Nephron progenitor cell (in vitro differentiated cells): Measurements from ENCODE around the gene JARID2.

ENCODE experiments used
- DNase-seq: peaks from one replicate; pipeline ENCODE4 v3.0.0; 2021
- H3K27ac Mint-ChIP-seq: 2 replicates; pipeline ENCODE4 v1.8.0; 2021; ENCODE audit warnings: mild to moderate bottlenecking, moderate library complexity, mixed read lengths
- H3K27me3 Mint-ChIP-seq: 2 replicates; pipeline ENCODE4 v1.8.0; 2021; ENCODE audit warnings: mild to moderate bottlenecking, low read depth, mixed read lengths; ENCODE audit not compliant: poor library complexity
- H3K36me3 Mint-ChIP-seq: 2 replicates; pipeline ENCODE4 v1.8.0; 2021; ENCODE audit warnings: low read depth, mixed read lengths
- H3K4me1 Mint-ChIP-seq: 2 replicates; pipeline ENCODE4 v1.8.0; 2021; ENCODE audit warnings: mixed read lengths
- H3K4me3 Mint-ChIP-seq: 2 replicates; pipeline ENCODE4 v1.8.0; 2021; ENCODE audit warnings: mild to moderate bottlenecking, moderate library complexity, mixed read lengths
- H3K9me3 Mint-ChIP-seq: 2 replicates; pipeline ENCODE4 v1.8.0; 2021; ENCODE audit warnings: mild to moderate bottlenecking, moderate library complexity, mixed read lengths
- CTCF ChIP-seq: fragments of 200-600 bp; sonication (generic); IDR thresholded peaks from 2 replicates; pipeline ENCODE4 v1.5.0; 2021; ENCODE audit warnings: antibody characterized with exemption

The JARID2 gene

GRCh38 chr6:15331143-15331542 lies 85.3 kb downstream of the JARID2 start:
- Mint-ChIP-seq H3K36me3 (no peaks in the 10 kb centered on the region), H3K9me3 (no peaks in the 10 kb centered on the region), H3K27ac (no peak overlapping the region), H3K4me1 (peaks cover 70% of the 10 kb centered on the region), H3K4me3 (no peak overlapping the region), H3K27me3 (no peaks in the 10 kb centered on the region)
- DNase-seq, result no peak
- TF ChIP-seq CTCF, result no peak

- no peak for TF ChIP-seq CTCF
- DNase-seq, result no peak
- no peaks in the 10 kb centered on the region for H3K27me3 Mint-ChIP-seq
- H3K9me3 Mint-ChIP-seq, result no peaks in the 10 kb centered on the region
- H3K27ac Mint-ChIP-seq, result no peak overlapping the region
- H3K4me3 Mint-ChIP-seq, result no peak overlapping the region
- peaks cover 67% of the 10 kb centered on the region for H3K4me1 Mint-ChIP-seq
- no peaks in the 10 kb centered on the region for H3K36me3 Mint-ChIP-seq
These were observed 85.9 kb downstream of the JARID2 start for GRCh38 chr6:15331629-15332251.

GRCh38 chr6:15332446-15332845 lies 86.6 kb downstream of the JARID2 start:
- no peak for TF ChIP-seq CTCF
- H3K27me3 Mint-ChIP-seq, result no peaks in the 10 kb centered on the region
- no peak overlapping the region for H3K27ac Mint-ChIP-seq
- no peaks in the 10 kb centered on the region for H3K9me3 Mint-ChIP-seq
- no peak overlapping the region for H3K4me3 Mint-ChIP-seq
- H3K4me1 Mint-ChIP-seq, result peaks cover 67% of the 10 kb centered on the region
- no peaks in the 10 kb centered on the region for H3K36me3 Mint-ChIP-seq
- DNase-seq, result no peak

GRCh38 chr6:15335385-15335784 lies 89.5 kb downstream of the JARID2 start:
- Mint-ChIP-seq H3K27me3 (no peaks in the 10 kb centered on the region), H3K9me3 (no peaks in the 10 kb centered on the region), H3K4me1 (peaks cover 56% of the 10 kb centered on the region), H3K36me3 (no peaks in the 10 kb centered on the region), H3K27ac (no peak overlapping the region), H3K4me3 (no peak overlapping the region)
- DNase-seq, result no peak
- no peak for TF ChIP-seq CTCF

GRCh38 chr6:15335916-15336315 lies 90.0 kb downstream of the JARID2 start:
- Mint-ChIP-seq H3K4me3 (no peak overlapping the region), H3K9me3 (no peaks in the 10 kb centered on the region), H3K4me1 (peaks cover 56% of the 10 kb centered on the region), H3K27me3 (no peaks in the 10 kb centered on the region), H3K36me3 (no peaks in the 10 kb centered on the region), H3K27ac (no peak overlapping the region)
- DNase-seq, result no peak
- no peak for TF ChIP-seq CTCF

GRCh38 chr6:15336900-15337560 lies 91.2 kb downstream of the JARID2 start:
- H3K4me3 Mint-ChIP-seq, result no peak overlapping the region
- peak overlapping the region; percentile 21 for H3K27ac Mint-ChIP-seq
- H3K9me3 Mint-ChIP-seq, result no peaks in the 10 kb centered on the region
- DNase-seq, result no peak
- no peaks in the 10 kb centered on the region for H3K27me3 Mint-ChIP-seq
- H3K4me1 Mint-ChIP-seq, result peaks cover 56% of the 10 kb centered on the region
- no peaks in the 10 kb centered on the region for H3K36me3 Mint-ChIP-seq
- no peak for TF ChIP-seq CTCF
